CD4-positive, alpha-beta T cell (primary cell): Measurements from ENCODE around the gene IGFL1. TPM values are rescaled to one million over a fixed set of nuclear protein-coding genes. Genes with fewer than 3 reads are reported as not detected.
"Not testable (repeated sequence)": the region's sequence is repeated elsewhere in the genome, so short reads cannot be mapped to it uniquely, and the experiment has no call there.

Experiments
- ATAC-seq: fragments of 200-7000 bp; cut with Tn5 transposase; one replicate; pipeline ENCODE4 v1.10.0; 2022; ENCODE audit warnings: mild to moderate bottlenecking; ENCODE audit not compliant: poor library complexity
- CTCF ChIA-PET: fragments of 350-600 bp; sonication (Branson Sonifier 250); formaldehyde crosslinking; loops from one replicate; lab custom pipeline; 2021; ENCODE audit warnings: antibody characterized with exemption, inconsistent platforms; lab: Charles Lee
- POLR2A ChIA-PET: fragments of 350-600 bp; sonication (Branson Sonifier 250); formaldehyde crosslinking; loops from one replicate; lab custom pipeline; 2021; ENCODE audit warnings: antibody characterized with exemption, inconsistent platforms; lab: Charles Lee
- DNase-seq, 14 experiments: peaks; one replicate each; pipeline ENCODE4 v3.0.0-alpha.2; 2013 to 2020; ENCODE audit warnings: mixed read lengths in 2 of 14
- H3K27ac ChIP-seq, 2 donors: one replicate each; pipeline versions ENCODE4 v1.5.1 to v1.7.0; 2013; ENCODE audit warnings: low read length in 2 of 2, low read depth in 1 of 2, mild to moderate bottlenecking in 1 of 2
- H3K27me3 ChIP-seq, 2 experiments: 1 replicate in 1 of 2; 2 replicates in 1 of 2; pipeline versions ENCODE4 v1.6.1 to v1.7.0; 2013; ENCODE audit warnings: low read length in 2 of 2, control low read depth in 1 of 2, mild to moderate bottlenecking in 1 of 2, moderate library complexity in 1 of 2; ENCODE audit not compliant: insufficient read depth in 2 of 2, control insufficient read depth in 1 of 2
- H3K36me3 ChIP-seq: one replicate; pipeline ENCODE4 v1.6.1; 2013; ENCODE audit warnings: low read length, control low read depth; ENCODE audit not compliant: insufficient read depth
- H3K4me1 ChIP-seq: one replicate; pipeline ENCODE4 v1.6.1; 2013; ENCODE audit warnings: low read length, control low read depth; ENCODE audit not compliant: insufficient read depth
- H3K4me3 ChIP-seq: one replicate; pipeline ENCODE4 v1.5.1; 2013; ENCODE audit warnings: mild to moderate bottlenecking, low read length, moderate library complexity
- H3K9me3 ChIP-seq, 2 experiments: 1 replicate in 1 of 2; 2 replicates in 1 of 2; pipeline versions ENCODE4 v1.6.1 to v1.7.0; 2013; ENCODE audit warnings: low read length in 2 of 2, mild to moderate bottlenecking in 2 of 2, control low read depth in 1 of 2, moderate library complexity in 1 of 2; ENCODE audit not compliant: control insufficient read depth in 1 of 2, insufficient read depth in 1 of 2
- H3K27ac Mint-ChIP-seq: one replicate; pipeline ENCODE4 v1.8.0; 2020; ENCODE audit warnings: mixed read lengths
- H3K27me3 Mint-ChIP-seq: one replicate; pipeline ENCODE4 v1.8.0; 2021; ENCODE audit warnings: mixed read lengths
- H3K36me3 Mint-ChIP-seq: one replicate; pipeline ENCODE4 v1.8.0; 2021; ENCODE audit warnings: low read depth, mixed read lengths
- H3K4me1 Mint-ChIP-seq: one replicate; pipeline ENCODE4 v1.8.0; 2021; ENCODE audit warnings: low read depth, mixed read lengths
- H3K4me3 Mint-ChIP-seq: one replicate; pipeline ENCODE4 v1.8.0; 2020; ENCODE audit warnings: mild to moderate bottlenecking, mixed read lengths
- H3K9me3 Mint-ChIP-seq: one replicate; pipeline ENCODE4 v1.8.0; 2020; ENCODE audit warnings: mixed read lengths
- CTCF ChIP-seq: fragments of 200-600 bp; IDR thresholded peaks from one replicate; pipeline ENCODE4 v1.8.0; 2022; ENCODE audit warnings: antibody characterized with exemption, mild to moderate bottlenecking
- intact Hi-C, 2 experiments: fragments of 100-400 bp; cut with DNase I in 1 of 2; cut with micrococcal nuclease in 1 of 2; formaldehyde crosslinking; loops; one replicate each; pipeline versions ENCODE4 v1.15.1 to v1.9.0; 2023 to 2025; cut with DNase I, micrococcal nuclease
- total RNA-seq, 174 experiments: library from RNA in 2 of 174; stranded (reverse) in 2 of 174; gene quantifications; one replicate each; pipeline ENCODE4 v1.2.3 and lab custom pipeline; 2021 to 2026

Gene IGFL1
- total RNA-seq, 2 experiments from 2014 or later: not detected

GRCh38 chr19:46271481-46272197 lies 42.1 kb downstream of the IGFL1 start:
- Mint-ChIP-seq H3K36me3 (no peaks in the 10 kb centered on the region), H3K27ac (no peak overlapping the region), H3K9me3 (no peaks in the 10 kb centered on the region), H3K4me3 (no peak overlapping the region), H3K27me3 (peaks cover 51% of the 10 kb centered on the region), H3K4me1 (no peaks in the 10 kb centered on the region)
- H3K36me3 ChIP-seq: no peaks in the 10 kb centered on the region
- peaks cover 13 to 25% of the 10 kb centered on the region in 2 experiments for H3K27me3 ChIP-seq
- intact Hi-C loops: no loop called here
- no peak for DNase-seq
- H3K4me3 ChIP-seq: no peak overlapping the region
- no peak for TF ChIP-seq CTCF
- no peak for ATAC-seq
- no peak overlapping the region for H3K27ac ChIP-seq
- ChIA-PET POLR2A (no interaction called here), CTCF (no interaction called here)
- H3K9me3 ChIP-seq: no peaks in the 10 kb centered on the region
- no peaks in the 10 kb centered on the region for H3K4me1 ChIP-seq

- DNase-seq, CTCF ChIA-PET, H3K9me3 Mint-ChIP-seq, H3K4me1 Mint-ChIP-seq, H3K36me3 Mint-ChIP-seq, H3K4me3 Mint-ChIP-seq, H3K27ac Mint-ChIP-seq, ATAC-seq, H3K36me3 ChIP-seq, H3K4me3 ChIP-seq, H3K4me1 ChIP-seq, H3K27ac ChIP-seq, H3K9me3 ChIP-seq, intact Hi-C loops, POLR2A ChIA-PET: not testable (repeated sequence)
- peaks cover 13 to 22% of the 10 kb centered on the region in 2 experiments for H3K27me3 ChIP-seq
- peaks cover 50% of the 10 kb centered on the region for H3K27me3 Mint-ChIP-seq
Observed at GRCh38 chr19:46273931-46274330, 44.4 kb downstream of the IGFL1 start.

- H3K4me3 Mint-ChIP-seq: no peak overlapping the region
- TF ChIP-seq CTCF: no peak
- H3K27me3 Mint-ChIP-seq: peaks cover 32% of the 10 kb centered on the region
- no peak overlapping the region for H3K27ac ChIP-seq
- ATAC-seq (no peak), DNase-seq (no peak)
- CTCF ChIA-PET: interaction anchor here (2.3 kb wide), 1 partner anchor 209 kb away, joined by 9 read pairs; no protein-coding TSS in a partner anchor
- no peaks in the 10 kb centered on the region for H3K4me1 ChIP-seq
- no peaks in the 10 kb centered on the region for H3K36me3 Mint-ChIP-seq
- no peaks in the 10 kb centered on the region for H3K4me1 Mint-ChIP-seq
- peaks cover 0 to 5% of the 10 kb centered on the region in 2 experiments for H3K27me3 ChIP-seq
- H3K27ac Mint-ChIP-seq: no peak overlapping the region
- intact Hi-C loops: no loop called here
- H3K4me3 ChIP-seq: no peak overlapping the region
- H3K36me3 ChIP-seq: no peaks in the 10 kb centered on the region
- no peaks in the 10 kb centered on the region for H3K9me3 ChIP-seq
- no peaks in the 10 kb centered on the region for H3K9me3 Mint-ChIP-seq
- POLR2A ChIA-PET: no interaction called here
Observed at GRCh38 chr19:46279177-46279576, 49.6 kb downstream of the IGFL1 start.

Other genes with a start within 250 kb of the IGFL1 start
- 1 to 10 TPM; 4.9 to 6.6 TPM for gene CCDC61, start 234.3 kb upstream of the IGFL1 start, total RNA-seq
- not detected for gene PGLYRP1, start 206.7 kb upstream of the IGFL1 start, total RNA-seq
- gene IGFL4, start 188.7 kb upstream of the IGFL1 start, total RNA-seq: not detected
- not detected for gene IGFL3, start 105.1 kb upstream of the IGFL1 start, total RNA-seq
- gene IGFL2, start 81.5 kb upstream of the IGFL1 start, total RNA-seq: not detected
- not detected for gene HIF3A, start 67.3 kb downstream of the IGFL1 start, total RNA-seq
- gene PPP5C, start 117.3 kb downstream of the IGFL1 start, total RNA-seq: 10 to 100 TPM; 18.9 to 20.2 TPM
- gene CCDC8, start 183.8 kb downstream of the IGFL1 start, total RNA-seq: not detected
- not detected for gene PNMA8C, start 199.2 kb downstream of the IGFL1 start, total RNA-seq
- not detected for gene PNMA8A, start 241.8 kb downstream of the IGFL1 start, total RNA-seq